Measurements from ENCODE around the gene AOAH.

DNA sequence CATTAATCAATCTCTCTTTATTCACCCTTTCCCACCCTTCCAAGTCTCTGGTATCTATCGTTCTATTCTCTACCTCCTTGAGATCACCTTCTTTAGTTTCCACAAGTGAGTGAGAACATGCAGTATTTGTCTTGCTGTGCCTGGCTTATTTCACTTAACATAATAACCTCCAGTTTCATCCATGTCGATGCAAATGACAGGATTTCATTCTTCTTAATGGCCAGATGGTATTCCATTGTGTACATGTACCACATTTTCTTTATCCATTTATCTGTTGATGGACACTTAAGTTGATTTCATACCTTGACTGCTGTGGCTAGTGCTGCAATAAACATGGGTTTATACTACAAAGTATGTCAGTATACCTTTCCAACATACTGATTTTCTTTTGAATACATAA lies 3.8 kb upstream of the AOAH start:
- TF ChIP-seq ZNF121 (CRISPR knock-in tag; IDR thresholded peaks at IDR 0.05) (no peak), ZNF574 (CRISPR knock-in tag; IDR thresholded peaks at IDR 0.05) (no peak), CTCF (CRISPR knock-in tag; IDR thresholded peaks at IDR 0.05) (no peak), RAD21 (CRISPR knock-in tag; IDR thresholded peaks at IDR 0.05) (no peak), PAWR (CRISPR knock-in tag; IDR thresholded peaks at IDR 0.05; ENCODE audit: borderline replicate concordance) (no peak), ZNF564 (CRISPR knock-in tag; IDR thresholded peaks at IDR 0.05) (no peak)
- TF ChIP-seq, protein P1, sequence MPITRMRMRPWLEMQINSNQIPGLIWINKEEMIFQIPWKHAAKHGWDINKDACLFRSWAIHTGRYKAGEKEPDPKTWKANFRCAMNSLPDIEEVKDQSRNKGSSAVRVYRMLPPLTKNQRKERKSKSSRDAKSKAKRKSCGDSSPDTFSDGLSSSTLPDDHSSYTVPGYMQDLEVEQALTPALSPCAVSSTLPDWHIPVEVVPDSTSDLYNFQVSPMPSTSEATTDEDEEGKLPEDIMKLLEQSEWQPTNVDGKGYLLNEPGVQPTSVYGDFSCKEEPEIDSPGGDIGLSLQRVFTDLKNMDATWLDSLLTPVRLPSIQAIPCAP (CRISPR knock-in tag; IDR thresholded peaks at IDR 0.05; ENCODE audit: low read depth), result no peak

All from HepG2 (cell line).